Subcutaneous adipose tissue (tissue), 4 donors: ENCODE data around the gene STXBP1. TPM values are rescaled to one million over a fixed set of nuclear protein-coding genes. Genes with fewer than 3 reads are reported as not detected.

Experiments
- CTCF ChIP-seq: fragments of 450-650 bp; IDR thresholded peaks from one replicate; pipeline ENCODE4 v1.5.1; 2016; ENCODE audit warnings: low read depth, mild to moderate bottlenecking, control low read depth, antibody characterized with exemption, moderate library complexity
- total RNA-seq, 4 donors: library from RNA; depleted of rRNA; stranded (reverse); fragments of >200 nt; gene quantifications; one replicate each; pipeline ENCODE4 v1.1.0, GENCODE V29; 2016

The STXBP1 gene
- total RNA-seq, 4 donors from 2014 or later: 23.2 to 116 (median 69.3) TPM

- TF ChIP-seq CTCF: no peak
Measured at GRCh38 chr9:127715470-127716337, 103.6 kb downstream of the STXBP1 start, which contains the start of the genes PTRH1 and TTC16. TSS of gene PTRH1 (minus strand) at chr9:127715663. CDS start at chr9:127715639, 24 bp downstream. TSS of gene TTC16 (plus strand) at chr9:127716079. CDS start at chr9:127716146, 67 bp downstream.

GRCh38 chr9:127716412-127716811 is 104.3 kb downstream of the STXBP1 start:
- no peak for TF ChIP-seq CTCF

GRCh38 chr9:127717766-127718165 is 105.7 kb downstream of the STXBP1 start:
- no peak for TF ChIP-seq CTCF

GRCh38 chr9:127720031-127720864 is 108.2 kb downstream of the STXBP1 start:
- TF ChIP-seq CTCF: no peak

GRCh38 chr9:127720865-127721227 is 108.8 kb downstream of the STXBP1 start:
- TF ChIP-seq CTCF: no peak

GRCh38 chr9:127721391-127721821 is 109.3 kb downstream of the STXBP1 start:
- TF ChIP-seq CTCF: no peak

- TF ChIP-seq CTCF: no peak
Measured at GRCh38 chr9:127722055-127722745, 110.1 kb downstream of the STXBP1 start.
